H9 (cell line): ENCODE measurements around the gene OR4E1. TPM values are rescaled to one million over a fixed set of nuclear protein-coding genes. Genes with fewer than 3 reads are reported as not detected.

ENCODE experiments used
- DNase-seq: peaks from one replicate; pipeline ENCODE4 v3.0.0-alpha.2; 2017
- H2AFZ ChIP-seq: one replicate; pipeline ENCODE4 v1.6.1; 2013; ENCODE audit warnings: mild to moderate bottlenecking, low read length, control low read depth, moderate library complexity
- H2AK5ac ChIP-seq: 2 replicates; pipeline ENCODE4 v1.6.1; 2013; ENCODE audit warnings: low read length, control low read depth, mixed read lengths; ENCODE audit not compliant: insufficient read length
- H2BK120ac ChIP-seq: one replicate; pipeline ENCODE4 v1.6.1; 2013; ENCODE audit warnings: low read depth, mild to moderate bottlenecking, low read length, control low read depth, inconsistent platforms; ENCODE audit not compliant: poor library complexity, severe bottlenecking
- H2BK12ac ChIP-seq: 2 replicates; pipeline ENCODE4 v1.6.1; 2013; ENCODE audit warnings: low read length, control low read depth, mixed read lengths, low read depth; ENCODE audit not compliant: insufficient read length
- H2BK15ac ChIP-seq: 2 replicates; pipeline ENCODE4 v1.6.1; 2013; ENCODE audit warnings: low read depth, low read length, control low read depth
- H2BK20ac ChIP-seq: one replicate; pipeline ENCODE4 v1.6.1; 2013; ENCODE audit warnings: low read depth, mild to moderate bottlenecking, low read length, control low read depth, inconsistent platforms; ENCODE audit not compliant: poor library complexity, severe bottlenecking
- H2BK5ac ChIP-seq: 2 replicates; pipeline ENCODE4 v1.6.1; 2013; ENCODE audit warnings: low read length, control low read depth, mixed read lengths; ENCODE audit not compliant: insufficient read length
- H3K14ac ChIP-seq: 2 replicates; pipeline ENCODE4 v1.6.1; 2013; ENCODE audit warnings: low read length, control low read depth; ENCODE audit not compliant: insufficient read depth
- H3K18ac ChIP-seq: 2 replicates; pipeline ENCODE4 v1.6.1; 2013; ENCODE audit warnings: low read depth, mild to moderate bottlenecking, mixed read lengths, low read length, control low read depth; ENCODE audit not compliant: insufficient read length
- H3K23ac ChIP-seq: 2 replicates; pipeline ENCODE4 v1.6.1; 2013; ENCODE audit warnings: low read length, control low read depth, mixed read lengths, low read depth; ENCODE audit not compliant: insufficient read length
- H3K23me2 ChIP-seq: 2 replicates; pipeline ENCODE4 v1.6.1; 2013; ENCODE audit warnings: low read depth, mild to moderate bottlenecking, mixed read lengths, low read length, control low read depth; ENCODE audit not compliant: insufficient read length, poor library complexity, severe bottlenecking
- H3K27ac ChIP-seq: 2 replicates; pipeline ENCODE4 v1.5.1; 2013; ENCODE audit warnings: low read length, control low read depth, mixed read lengths, low read depth; ENCODE audit not compliant: insufficient read length
- H3K27me3 ChIP-seq: 2 replicates; pipeline ENCODE4 v1.6.1; 2013; ENCODE audit warnings: low read length, control low read depth, inconsistent platforms; ENCODE audit not compliant: insufficient read depth
- H3K4ac ChIP-seq: 2 replicates; pipeline ENCODE4 v1.6.1; 2013; ENCODE audit warnings: low read depth, mild to moderate bottlenecking, control low read depth, inconsistent platforms, low read length, moderate library complexity
- H3K4me1 ChIP-seq: 2 replicates; pipeline ENCODE4 v1.6.1; 2013; ENCODE audit warnings: low read length, control low read depth, inconsistent platforms; ENCODE audit not compliant: insufficient read depth
- H3K4me2 ChIP-seq: 2 replicates; pipeline ENCODE4 v1.6.1; 2013; ENCODE audit warnings: low read length, control low read depth, mixed read lengths; ENCODE audit not compliant: insufficient read length, insufficient read depth
- H3K56ac ChIP-seq: 2 replicates; pipeline ENCODE4 v1.6.1; 2013; ENCODE audit warnings: low read depth, mild to moderate bottlenecking, mixed read lengths, low read length, control low read depth; ENCODE audit not compliant: insufficient read length
- H3K79me1 ChIP-seq: 2 replicates; pipeline ENCODE4 v1.6.1; 2013; ENCODE audit warnings: low read depth, mild to moderate bottlenecking, moderate library complexity, low read length, control low read depth, inconsistent platforms; ENCODE audit not compliant: insufficient read depth, poor library complexity, severe bottlenecking
- H3K79me2 ChIP-seq: 2 replicates; pipeline ENCODE4 v1.6.1; 2013; ENCODE audit warnings: low read length, control low read depth, inconsistent platforms; ENCODE audit not compliant: insufficient read depth
- H3K9ac ChIP-seq: 2 replicates; pipeline ENCODE4 v1.6.1; 2013; ENCODE audit warnings: low read length, control low read depth, mixed read lengths; ENCODE audit not compliant: insufficient read length; ENCODE audit errors: extremely low read depth
- H3K9me3 ChIP-seq: one replicate; pipeline ENCODE4 v1.6.1; 2013; ENCODE audit warnings: low read depth, low read length, inconsistent platforms; ENCODE audit not compliant: control insufficient read depth
- H3T11ph ChIP-seq: one replicate; pipeline ENCODE4 v1.6.1; 2013; ENCODE audit warnings: mild to moderate bottlenecking, low read length, control low read depth, inconsistent platforms
- H4K20me1 ChIP-seq: one replicate; pipeline ENCODE4 v1.6.1; 2013; ENCODE audit not compliant: control insufficient read depth, insufficient read length, insufficient read depth
- H4K5ac ChIP-seq: 2 replicates; pipeline ENCODE4 v1.6.1; 2013; ENCODE audit warnings: low read depth, mild to moderate bottlenecking, mixed read lengths, low read length, control low read depth; ENCODE audit not compliant: insufficient read length
- H4K8ac ChIP-seq: replicated peaks from 2 replicates; pipeline ENCODE4 v1.6.1; 2013; ENCODE audit warnings: low read length, control low read depth, mixed read lengths, low read depth; ENCODE audit not compliant: insufficient read length
- H4K91ac ChIP-seq: 2 replicates; pipeline ENCODE4 v1.6.1; 2013; ENCODE audit warnings: low read depth, mild to moderate bottlenecking, moderate library complexity, mixed read lengths, low read length, control low read depth; ENCODE audit not compliant: insufficient read length
- H3K27ac Mint-ChIP-seq, 3 experiments: 2 replicates in 2 of 3; 3 replicates in 1 of 3; pipeline ENCODE4 v1.8.0; 2020 to 2021; ENCODE audit warnings: mixed read lengths in 3 of 3, mild to moderate bottlenecking in 1 of 3, moderate library complexity in 1 of 3
- H3K27me3 Mint-ChIP-seq: 2 replicates; pipeline ENCODE4 v1.8.0; 2021; ENCODE audit warnings: low read depth, mild to moderate bottlenecking, moderate library complexity, mixed read lengths
- H3K36me3 Mint-ChIP-seq, 3 experiments: 2 replicates in 2 of 3; 3 replicates in 1 of 3; pipeline ENCODE4 v1.8.0; 2020 to 2021; ENCODE audit warnings: low read depth in 3 of 3, mixed read lengths in 3 of 3; ENCODE audit not compliant: insufficient read depth in 1 of 3
- H3K4me1 Mint-ChIP-seq, 2 experiments: 2 replicates each; pipeline ENCODE4 v1.8.0; 2020; ENCODE audit warnings: mixed read lengths in 2 of 2
- H3K4me3 Mint-ChIP-seq, 2 experiments: 2 replicates in 1 of 2; 3 replicates in 1 of 2; pipeline ENCODE4 v1.8.0; 2020 to 2021; ENCODE audit warnings: mild to moderate bottlenecking in 2 of 2, mixed read lengths in 2 of 2, moderate library complexity in 1 of 2
- H3K9me3 Mint-ChIP-seq, 2 experiments: 2 replicates in 1 of 2; 3 replicates in 1 of 2; pipeline ENCODE4 v1.8.0; 2020; ENCODE audit warnings: mild to moderate bottlenecking in 2 of 2, mixed read lengths in 2 of 2, moderate library complexity in 1 of 2
- WGBS: extraction: QIAGEN DNeasy Blood & Tissue Kit; methylation state at CpG from one replicate; pipeline ENCODE4 v1.1.7; 2013; ENCODE audit warnings: missing lambda C conversion rate, low lambda C conversion rate, mixed read lengths; ENCODE audit not compliant: insufficient read length; ENCODE audit errors: extremely low coverage; 5-methylcytosine and 5-hydroxymethylcytosine counted together
- total RNA-seq: library from RNA; stranded (reverse); gene quantifications from 2 replicates; pipeline ENCODE4 v1.2.1, GENCODE V29; 2021
- TF ChIP-seq, protein P1 (sequence below): fragments of 200-600 bp; sonication (generic); conservative IDR thresholded peaks from 3 replicates; pipeline ENCODE4 v1.8.0; 2021; ENCODE audit warnings: antibody characterized with exemption, mild to moderate bottlenecking

Gene OR4E1
- total RNA-seq, 1 experiment from 2014 or later, result not detected

GRCh38 chr14:21719841-21720240 lies 46.2 kb upstream of the OR4E1 start:
- Mint-ChIP-seq H3K27me3 (peaks cover 13% of the 10 kb centered on the region), H3K4me3 (no peak overlapping the region), H3K4me1 (peaks cover 2 to 4% of the 10 kb centered on the region in 2 experiments; a peak in 2 of 4 replicates), H3K9me3 (no peaks in the 10 kb centered on the region), H3K36me3 (no peaks in the 10 kb centered on the region), H3K27ac (no peak overlapping the region)
- Histone ChIP-seq H2BK20ac (no peak overlapping the region), H2BK12ac (no peak overlapping the region), H2AFZ (no peak overlapping the region), H3K23me2 (no peaks in the 10 kb centered on the region), H3K27me3 (no peaks in the 10 kb centered on the region), H4K20me1 (no peaks in the 10 kb centered on the region), H4K91ac (no peak overlapping the region), H4K8ac (no peak overlapping the region), H2BK5ac (no peak overlapping the region), H3K23ac (no peak overlapping the region), H3K4ac (no peak overlapping the region), H3K56ac (no peak overlapping the region), H3K14ac (no peak overlapping the region), H2BK15ac (no peak overlapping the region), H2AK5ac (no peak overlapping the region), H3K9ac (no peak overlapping the region), H3K18ac (no peak overlapping the region), H3K4me1 (no peaks in the 10 kb centered on the region), H3K9me3 (no peaks in the 10 kb centered on the region), H3K4me2 (no peak overlapping the region), H3K79me2 (no peaks in the 10 kb centered on the region), H3T11ph (no peak overlapping the region), H3K27ac (no peak overlapping the region), H3K79me1 (no peaks in the 10 kb centered on the region), H4K5ac (no peak overlapping the region), H2BK120ac (no peak overlapping the region)
- DNase-seq, result no peak
- WGBS, result no CpG with 5 or more reads among the region's 3 CpGs
- TF ChIP-seq, protein P1, sequence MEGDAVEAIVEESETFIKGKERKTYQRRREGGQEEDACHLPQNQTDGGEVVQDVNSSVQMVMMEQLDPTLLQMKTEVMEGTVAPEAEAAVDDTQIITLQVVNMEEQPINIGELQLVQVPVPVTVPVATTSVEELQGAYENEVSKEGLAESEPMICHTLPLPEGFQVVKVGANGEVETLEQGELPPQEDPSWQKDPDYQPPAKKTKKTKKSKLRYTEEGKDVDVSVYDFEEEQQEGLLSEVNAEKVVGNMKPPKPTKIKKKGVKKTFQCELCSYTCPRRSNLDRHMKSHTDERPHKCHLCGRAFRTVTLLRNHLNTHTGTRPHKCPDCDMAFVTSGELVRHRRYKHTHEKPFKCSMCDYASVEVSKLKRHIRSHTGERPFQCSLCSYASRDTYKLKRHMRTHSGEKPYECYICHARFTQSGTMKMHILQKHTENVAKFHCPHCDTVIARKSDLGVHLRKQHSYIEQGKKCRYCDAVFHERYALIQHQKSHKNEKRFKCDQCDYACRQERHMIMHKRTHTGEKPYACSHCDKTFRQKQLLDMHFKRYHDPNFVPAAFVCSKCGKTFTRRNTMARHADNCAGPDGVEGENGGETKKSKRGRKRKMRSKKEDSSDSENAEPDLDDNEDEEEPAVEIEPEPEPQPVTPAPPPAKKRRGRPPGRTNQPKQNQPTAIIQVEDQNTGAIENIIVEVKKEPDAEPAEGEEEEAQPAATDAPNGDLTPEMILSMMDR, result no peak
